ENCODE measurements around the gene GALNT17. TPM values are rescaled to one million over a fixed set of nuclear protein-coding genes. Genes with fewer than 3 reads are reported as not detected.

GALNT17 gene
- total RNA-seq, 1 donor from 2014 or later, result 3.9 TPM

DNA sequence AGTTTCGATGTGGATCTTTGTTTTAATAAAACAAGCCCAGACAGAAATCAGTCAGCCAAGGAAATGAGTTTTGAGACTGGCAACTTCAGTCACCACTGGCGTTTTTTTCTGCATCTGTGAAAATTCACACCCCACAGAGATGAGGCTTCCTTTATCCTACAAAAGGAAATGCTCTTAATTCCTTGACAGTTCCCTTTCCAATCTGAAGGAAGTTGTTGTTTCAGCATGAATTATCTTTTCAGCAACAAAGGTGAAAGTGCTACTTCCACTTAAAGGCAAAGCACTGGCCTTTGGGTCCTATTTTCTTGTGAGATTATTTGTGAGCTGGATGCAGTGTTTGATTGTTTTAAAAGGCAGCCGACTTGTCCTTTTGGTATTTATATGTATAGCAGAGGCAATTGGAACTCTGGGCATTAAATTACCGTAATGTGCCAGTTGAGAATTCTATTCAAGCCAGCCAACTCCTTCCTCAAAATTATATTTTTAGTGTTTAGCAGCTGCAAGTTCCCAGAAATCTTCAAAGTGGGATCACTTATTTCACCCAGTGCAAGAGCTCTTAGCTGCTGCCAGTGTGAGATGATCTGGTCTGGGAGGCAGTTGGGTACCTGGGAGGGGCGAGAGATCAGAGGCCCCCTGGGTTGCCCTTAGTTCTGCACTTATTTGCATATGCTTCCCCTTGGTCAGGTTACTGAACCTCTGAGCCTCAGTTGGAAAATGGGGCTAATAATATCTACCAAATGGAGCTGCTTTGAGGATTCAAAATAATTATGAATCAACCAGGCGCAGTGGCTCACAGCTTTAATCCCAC is 427.1 kb downstream of the GALNT17 start:
- DNase-seq (ENCODE audit: low spot score, unreplicated experiment), result no peak

DNA sequence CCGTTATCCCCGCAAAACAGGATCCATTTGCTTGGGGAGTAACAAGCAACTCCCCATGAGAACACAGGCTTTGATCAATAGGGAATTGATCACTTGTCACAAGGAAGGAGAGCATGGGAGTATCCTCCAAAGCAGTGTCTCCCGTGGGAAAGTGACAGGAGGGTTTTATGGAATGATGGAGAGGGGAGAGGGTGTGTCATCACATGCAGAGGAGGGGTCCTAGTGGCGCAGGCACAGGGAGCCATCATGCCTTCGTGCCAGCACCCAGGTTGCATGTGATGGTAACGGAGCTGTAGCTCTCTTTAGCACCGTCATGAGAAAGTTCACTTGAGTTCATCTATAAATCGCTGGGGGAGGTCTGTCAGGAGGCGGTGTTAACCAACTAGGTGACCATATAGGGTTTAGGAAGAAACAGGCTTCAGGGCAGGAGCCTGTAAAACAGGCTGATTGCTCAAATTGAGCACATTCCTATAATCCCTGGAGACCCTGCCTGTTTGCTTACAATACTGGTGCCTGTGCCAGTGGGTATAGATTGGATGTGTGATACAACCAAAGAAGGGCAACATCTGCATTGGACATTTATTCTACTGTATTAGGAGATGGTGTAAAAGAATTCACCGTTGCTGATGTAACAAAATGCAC is 428.5 kb downstream of the GALNT17 start:
- no peak for DNase-seq (ENCODE audit: low spot score, unreplicated experiment)
- H3K27me3 Mint-ChIP-seq, result no peaks in the 10 kb centered on the region
- H3K4me3 Mint-ChIP-seq (ENCODE audit: low read depth), result no peak overlapping the region
- H3K36me3 Mint-ChIP-seq (ENCODE audit: insufficient read depth), result no peaks in the 10 kb centered on the region
- no peaks in the 10 kb centered on the region for H3K9me3 Mint-ChIP-seq (ENCODE audit: low read depth)
- H3K27ac Mint-ChIP-seq, result no peak overlapping the region
- H3K4me1 Mint-ChIP-seq (ENCODE audit: low read depth), result no peaks in the 10 kb centered on the region
- no peak for TF ChIP-seq CTCF (IDR thresholded peaks at IDR 0.05; ENCODE audit: unreplicated experiment)

More for the DNA sequence above, 427.1 kb downstream of the GALNT17 start:
- no peaks in the 10 kb centered on the region for H3K27me3 Mint-ChIP-seq
- TF ChIP-seq CTCF (IDR thresholded peaks at IDR 0.05; ENCODE audit: unreplicated experiment), result no peak
- no peaks in the 10 kb centered on the region for H3K4me1 Mint-ChIP-seq (ENCODE audit: low read depth)
- no peaks in the 10 kb centered on the region for H3K36me3 Mint-ChIP-seq (ENCODE audit: insufficient read depth)
- H3K27ac Mint-ChIP-seq, result no peak overlapping the region
- no peaks in the 10 kb centered on the region for H3K9me3 Mint-ChIP-seq (ENCODE audit: low read depth)
- no peak overlapping the region for H3K4me3 Mint-ChIP-seq (ENCODE audit: low read depth)

DNA sequence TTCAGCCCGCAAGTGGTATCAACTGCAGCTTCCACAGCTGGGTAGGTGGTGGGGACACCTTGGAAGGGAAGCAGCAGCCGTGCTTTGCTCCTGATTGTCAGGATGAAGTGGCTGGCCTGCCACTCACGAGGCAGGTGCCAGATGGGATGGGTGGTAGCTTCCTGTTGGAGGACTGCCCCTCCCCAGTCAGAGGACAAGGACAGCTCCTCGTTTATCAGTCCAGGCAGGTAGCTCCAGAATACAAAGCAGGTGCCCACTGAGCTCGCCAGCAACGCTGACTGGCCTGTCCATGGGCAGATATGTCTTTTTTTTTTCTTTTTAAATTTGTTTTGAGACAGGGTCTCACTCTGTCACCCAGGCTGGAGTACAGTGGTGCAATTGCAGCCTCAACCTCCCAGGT is 431.3 kb downstream of the GALNT17 start:
- TF ChIP-seq CTCF (IDR thresholded peaks at IDR 0.05; ENCODE audit: unreplicated experiment), result no peak
- Mint-ChIP-seq H3K9me3 (ENCODE audit: low read depth) (no peaks in the 10 kb centered on the region), H3K4me1 (ENCODE audit: low read depth) (no peaks in the 10 kb centered on the region)

DNA sequence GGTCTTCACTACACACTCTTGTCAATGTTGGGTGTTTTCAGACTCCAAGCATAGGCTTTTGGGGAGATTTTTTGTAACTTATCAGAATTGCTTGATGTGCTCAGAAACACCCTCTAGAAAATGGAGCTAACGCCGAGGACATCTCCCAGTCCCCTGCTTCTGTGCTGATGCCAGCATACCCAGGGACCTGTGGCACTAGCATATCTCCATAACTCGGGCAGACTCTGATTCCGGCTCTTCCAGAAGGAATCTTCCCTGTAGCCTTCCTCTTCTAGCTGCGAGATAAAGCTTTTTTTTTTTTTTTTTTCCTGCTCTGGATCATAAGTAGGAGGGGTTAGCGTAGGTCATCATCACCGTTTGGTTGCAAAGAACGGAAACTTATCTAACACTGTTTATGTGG is 434.4 kb downstream of the GALNT17 start:
- Mint-ChIP-seq H3K27ac (no peak overlapping the region), H3K4me3 (ENCODE audit: low read depth) (no peak overlapping the region), H3K9me3 (ENCODE audit: low read depth) (no peaks in the 10 kb centered on the region), H3K27me3 (no peaks in the 10 kb centered on the region), H3K4me1 (ENCODE audit: low read depth) (no peaks in the 10 kb centered on the region), H3K36me3 (ENCODE audit: insufficient read depth) (no peaks in the 10 kb centered on the region)
- DNase-seq (ENCODE audit: low spot score, unreplicated experiment), result no peak
- no peak for TF ChIP-seq CTCF (IDR thresholded peaks at IDR 0.05; ENCODE audit: unreplicated experiment)

More for the DNA sequence above, 431.3 kb downstream of the GALNT17 start:
- no peak for DNase-seq (ENCODE audit: low spot score, unreplicated experiment)
- Mint-ChIP-seq H3K27ac (no peak overlapping the region), H3K27me3 (no peaks in the 10 kb centered on the region), H3K36me3 (ENCODE audit: insufficient read depth) (no peaks in the 10 kb centered on the region), H3K4me3 (ENCODE audit: low read depth) (no peak overlapping the region)

GRCh38 chr7:71566991-71567390 is 435.0 kb downstream of the GALNT17 start:
- no peaks in the 10 kb centered on the region for H3K4me1 Mint-ChIP-seq (ENCODE audit: low read depth)
- H3K36me3 Mint-ChIP-seq (ENCODE audit: insufficient read depth), result no peaks in the 10 kb centered on the region
- H3K9me3 Mint-ChIP-seq (ENCODE audit: low read depth), result no peaks in the 10 kb centered on the region
- no peak overlapping the region for H3K27ac Mint-ChIP-seq
- no peak for DNase-seq (ENCODE audit: low spot score, unreplicated experiment)
- no peak for TF ChIP-seq CTCF (IDR thresholded peaks at IDR 0.05; ENCODE audit: unreplicated experiment)
- no peaks in the 10 kb centered on the region for H3K27me3 Mint-ChIP-seq
- H3K4me3 Mint-ChIP-seq (ENCODE audit: low read depth), result no peak overlapping the region

All from progenitor cell of endocrine pancreas (in vitro differentiated cells).